ENCODE results near the gene FAF1. TPM values are rescaled to one million over a fixed set of nuclear protein-coding genes. Genes with fewer than 3 reads are reported as not detected.

Gene FAF1
- total RNA-seq, 4 donors from 2014 or later, result 72.0 to 107 (median 92.0) TPM

DNA sequence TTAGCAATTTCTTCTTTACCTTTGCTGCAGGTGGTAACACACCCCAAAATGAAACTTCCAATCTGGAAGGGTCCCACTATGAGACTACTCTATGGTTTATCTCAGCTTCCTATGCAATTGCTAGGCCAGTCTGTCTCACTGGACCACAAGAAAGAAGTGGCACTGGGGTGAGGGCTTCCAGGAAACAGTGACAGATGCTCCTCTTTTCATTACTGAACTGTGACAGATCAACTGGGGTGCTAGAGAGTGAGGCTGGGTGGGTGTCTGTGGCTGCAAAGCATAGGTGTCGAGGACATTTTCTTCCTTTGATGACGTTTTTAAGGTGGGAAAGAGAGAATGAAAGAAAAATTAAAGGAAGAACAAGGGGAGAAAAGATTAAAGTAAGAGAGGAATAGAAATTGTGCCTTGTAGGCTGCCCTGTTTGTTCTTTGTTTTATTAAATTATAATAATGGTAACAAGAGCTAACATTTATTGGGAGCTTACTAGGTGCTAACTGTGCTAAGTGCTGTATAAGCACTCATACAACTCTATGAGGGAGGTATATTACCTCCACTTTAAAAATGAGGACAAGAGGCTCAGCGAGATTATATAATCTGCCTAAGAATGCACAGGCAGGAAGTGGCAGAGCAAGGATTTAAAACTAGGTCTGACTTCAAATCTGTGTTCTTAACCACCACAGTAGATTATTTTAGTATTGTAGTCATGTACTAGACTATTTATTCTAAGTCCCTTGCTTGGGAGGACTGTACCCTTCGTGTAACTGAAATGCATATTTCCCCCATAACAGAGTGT is 509.0 kb downstream of the FAF1 start:
- no peak overlapping the region for H3K27ac ChIP-seq
- in situ Hi-C loops (cut with MboI; ENCODE audit: low sequenced_read_pairs in 4 of 4), result no loop called here

GRCh38 chr1:50447961-50448360 is 512.1 kb downstream of the FAF1 start:
- DNase-seq, result no peak
- Histone ChIP-seq H3K36me3 (no peaks in the 10 kb centered on the region), H3K9me3 (no peaks in the 10 kb centered on the region), H3K27ac (no peak overlapping the region), H3K27me3 (no peaks in the 10 kb centered on the region), H3K4me3 (no peak overlapping the region), H3K4me1 (no peaks in the 10 kb centered on the region)
- TF ChIP-seq POLR2A (IDR thresholded peaks at IDR 0.05), result no peak
- TF ChIP-seq CTCF (IDR thresholded peaks at IDR 0.05 in 4 of 5, conservative IDR thresholded peaks at IDR 0.05 in 1 of 5), result no peak
- no peak for ATAC-seq
- intact Hi-C loops (cut with DNase I; ENCODE audit: low total_unique reads), result no loop called here
- in situ Hi-C loops (cut with MboI; ENCODE audit: low sequenced_read_pairs in 4 of 4), result no loop called here

More for the DNA sequence above, 509.0 kb downstream of the FAF1 start:
- no peaks in the 10 kb centered on the region for H3K9me3 ChIP-seq
- H3K27me3 ChIP-seq, result no peaks in the 10 kb centered on the region
- no peak for TF ChIP-seq CTCF (IDR thresholded peaks at IDR 0.05 in 4 of 5, conservative IDR thresholded peaks at IDR 0.05 in 1 of 5)
- no peak for TF ChIP-seq POLR2A (IDR thresholded peaks at IDR 0.05)
- ATAC-seq (no peak), DNase-seq (no peak)
- H3K4me3 ChIP-seq, result no peak overlapping the region
- no peaks in the 10 kb centered on the region for H3K4me1 ChIP-seq
- intact Hi-C loops (cut with DNase I; ENCODE audit: low total_unique reads), result no loop called here
- no peaks in the 10 kb centered on the region for H3K36me3 ChIP-seq

DNA sequence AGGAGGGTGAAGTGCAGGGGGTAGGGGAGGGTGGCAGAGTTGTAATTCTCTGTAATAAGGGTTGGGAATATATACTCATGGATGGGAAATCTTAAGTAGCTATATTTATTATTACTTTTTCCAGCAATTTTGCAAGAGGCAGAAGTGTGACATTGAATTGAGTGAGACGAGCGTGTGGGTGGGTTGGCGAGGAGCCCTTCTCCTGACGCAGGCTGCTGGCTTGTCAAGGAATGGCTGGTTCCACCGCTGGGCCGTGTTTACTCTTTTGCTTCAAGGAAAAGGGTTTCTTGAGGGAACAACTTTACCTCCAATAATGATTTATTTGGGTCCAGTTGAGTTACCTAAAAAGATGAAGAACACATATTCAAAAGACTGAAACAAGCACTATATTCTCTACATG is 518.9 kb downstream of the FAF1 start:
- no peaks in the 10 kb centered on the region for H3K9me3 ChIP-seq
- DNase-seq (no peak), ATAC-seq (no peak)
- TF ChIP-seq CTCF (IDR thresholded peaks at IDR 0.05 in 4 of 5, conservative IDR thresholded peaks at IDR 0.05 in 1 of 5) (no peak), POLR2A (IDR thresholded peaks at IDR 0.05) (no peak)
- in situ Hi-C loops (cut with MboI; ENCODE audit: low sequenced_read_pairs in 4 of 4) (no loop called here), intact Hi-C loops (cut with DNase I; ENCODE audit: low total_unique reads) (no loop called here)
- no peaks in the 10 kb centered on the region for H3K4me1 ChIP-seq
- peaks cover 0 to 11% of the 10 kb centered on the region in 2 donors for H3K36me3 ChIP-seq
- no peak overlapping the region for H3K27ac ChIP-seq
- no peaks in the 10 kb centered on the region for H3K27me3 ChIP-seq
- no peak overlapping the region for H3K4me3 ChIP-seq

DNA sequence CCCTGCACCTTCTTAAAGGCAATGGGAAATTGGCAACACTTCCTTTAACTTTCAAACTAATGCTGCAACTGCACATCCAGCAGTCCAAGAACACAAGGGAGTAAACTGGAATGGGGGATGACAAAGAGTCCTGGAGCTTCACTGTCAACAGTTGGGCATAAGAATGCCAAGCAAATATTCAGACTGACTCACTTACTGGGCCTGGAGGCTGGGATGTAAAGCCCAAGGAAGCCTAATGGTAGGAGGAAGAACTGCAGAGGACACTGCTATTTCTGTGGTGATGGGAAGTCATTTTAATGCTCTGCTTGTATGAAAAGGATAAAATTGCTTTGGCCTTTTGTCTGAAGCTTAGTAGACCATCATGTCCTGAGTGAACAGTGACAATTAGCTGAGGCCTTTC is 521.1 kb downstream of the FAF1 start:
- in situ Hi-C loops (cut with MboI; ENCODE audit: low sequenced_read_pairs in 4 of 4), result no loop called here
- no peak for ATAC-seq
- intact Hi-C loops (cut with DNase I; ENCODE audit: low total_unique reads), result no loop called here

More for the DNA sequence above, 521.1 kb downstream of the FAF1 start:
- Histone ChIP-seq H3K27me3 (no peaks in the 10 kb centered on the region), H3K9me3 (no peaks in the 10 kb centered on the region), H3K36me3 (peaks cover 0 to 11% of the 10 kb centered on the region in 2 donors), H3K4me3 (no peak overlapping the region), H3K27ac (no peak overlapping the region), H3K4me1 (no peaks in the 10 kb centered on the region)
- TF ChIP-seq CTCF (IDR thresholded peaks at IDR 0.05 in 4 of 5, conservative IDR thresholded peaks at IDR 0.05 in 1 of 5), result no peak
- no peak for TF ChIP-seq POLR2A (IDR thresholded peaks at IDR 0.05)
- no peak for DNase-seq
